A549 (cell line): ENCODE data around the gene HINT1. TPM values are rescaled to one million over a fixed set of nuclear protein-coding genes. Genes with fewer than 3 reads are reported as not detected.

ENCODE experiments used
- ATAC-seq, 2 experiments: fragments of 200-7000 bp in 1 of 2; fragments of >200 bp in 1 of 2; cut with Nextera tagmentation in 1 of 2; cut with Tn5 transposase in 1 of 2; 3 replicates each; pipeline versions ENCODE4 v1.8.0 to v1.9.1; 2018 to 2020; ENCODE audit warnings: mild to moderate bottlenecking in 1 of 2, moderate library complexity in 1 of 2
- CTCF ChIA-PET: fragments of 300-600 bp; sonication (Branson Sonifier 250); formaldehyde crosslinking; extraction: SDS; loops from one replicate; lab custom pipeline; 2021; ENCODE audit warnings: antibody characterized with exemption, inconsistent platforms; lab: Yijun Ruan, JAX
- POLR2A ChIA-PET: fragments of 350-600 bp; formaldehyde crosslinking; extraction: SDS; loops from one replicate; lab custom pipeline; 2021; ENCODE audit warnings: antibody characterized with exemption, inconsistent platforms; lab: Yijun Ruan, JAX
- DNase-seq, 2 experiments: peaks; one replicate each; pipeline versions ENCODE4 v3.0.0 to v3.0.0-alpha.2; 2011 to 2016; ENCODE audit warnings: low read depth in 1 of 2, low spot score in 1 of 2
- FAIRE-seq: peaks from 2 replicates; lab custom pipeline; 2011; peaks lifted over from hg19 to GRCh38; lab: Jason Lieb, UNC
- H3K27ac ChIP-seq, 2 experiments: fragments of >200 bp; sonication (Bioruptor Twin); formaldehyde crosslinking; 3 replicates each; pipeline ENCODE4 v1.5.1; 2016 to 2017
- H3K4me1 ChIP-seq: fragments of >200 bp; sonication (Bioruptor Twin); formaldehyde crosslinking; 3 replicates; pipeline ENCODE4 v1.6.1; 2016
- H3K4me2 ChIP-seq: fragments of >200 bp; sonication (Bioruptor Twin); formaldehyde crosslinking; 3 replicates; pipeline ENCODE4 v1.6.1; 2016
- H3K4me3 ChIP-seq: fragments of >200 bp; sonication (Bioruptor Twin); formaldehyde crosslinking; 3 replicates; pipeline ENCODE4 v1.5.1; 2016
- H3K9me3 ChIP-seq: fragments of >200 bp; sonication (Bioruptor Twin); formaldehyde crosslinking; 3 replicates; pipeline ENCODE4 v1.6.1; 2016
- BHLHE40 ChIP-seq: IDR thresholded peaks from 2 replicates; pipeline ENCODE4 v1.6.1; 2012; ENCODE audit warnings: low read depth, low read length, inconsistent platforms
- CEBPB ChIP-seq, 2 experiments: fragments of >200 bp in 1 of 2; sonication (Bioruptor Twin) in 1 of 2; formaldehyde crosslinking in 1 of 2; IDR thresholded peaks; 2 replicates each; pipeline ENCODE4 v1.6.1; 2012 to 2016
- CHD4 ChIP-seq: fragments of 200-600 bp; sonication (generic); IDR thresholded peaks from 2 replicates; pipeline ENCODE4 v1.6.1; 2016; ENCODE audit warnings: antibody characterized with exemption, mild to moderate bottlenecking, borderline replicate concordance
- E2F6 ChIP-seq: IDR thresholded peaks from 2 replicates; pipeline ENCODE4 v1.6.1; 2012; ENCODE audit warnings: low read depth, borderline replicate concordance
- EHMT2 ChIP-seq: fragments of 200-600 bp; sonication (generic); IDR thresholded peaks from 2 replicates; pipeline ENCODE4 v1.6.1; 2016; ENCODE audit warnings: antibody characterized with exemption, low read depth, mild to moderate bottlenecking, moderate library complexity
- ELK1 ChIP-seq: fragments of 150-350 bp; IDR thresholded peaks from 2 replicates; pipeline ENCODE4 v1.6.1; 2014; ENCODE audit warnings: low read depth, mild to moderate bottlenecking, low read length
- ESRRA ChIP-seq: fragments of 150-350 bp; IDR thresholded peaks from 2 replicates; pipeline ENCODE4 v1.6.1; 2014; ENCODE audit warnings: mild to moderate bottlenecking, low read length, borderline replicate concordance
- FOSL2 ChIP-seq, 2 experiments: fragments of 450-650 bp in 1 of 2; fragments of >200 bp in 1 of 2; sonication (Bioruptor Twin) in 1 of 2; formaldehyde crosslinking; IDR thresholded peaks; 2 replicates each; pipeline versions ENCODE4 v1.5.0 to v1.6.1; 2016 to 2020; ENCODE audit warnings: mild to moderate bottlenecking in 1 of 2, moderate library complexity in 1 of 2
- GATA3 ChIP-seq: IDR thresholded peaks from 2 replicates; pipeline ENCODE4 v1.6.1; 2012; ENCODE audit warnings: borderline replicate concordance
- HMGXB4 ChIP-seq: fragments of 250-450 bp; sonication (Bioruptor Pico); IDR thresholded peaks from 2 replicates; pipeline ENCODE4 v1.5.0; 2021; ENCODE audit warnings: mild to moderate bottlenecking, moderate library complexity, borderline replicate concordance
- HOXB5 ChIP-seq: fragments of 250-450 bp; sonication (Bioruptor Pico); IDR thresholded peaks from 2 replicates; pipeline ENCODE4 v1.5.0; 2020; ENCODE audit warnings: mild to moderate bottlenecking, moderate library complexity
- JUN ChIP-seq, 2 experiments: fragments of >200 bp; sonication (Bioruptor Twin); formaldehyde crosslinking; IDR thresholded peaks; 2 replicates in 1 of 2; 3 replicates in 1 of 2; pipeline ENCODE4 v1.6.1; 2016 to 2017
- KDM5A ChIP-seq: fragments of 200-600 bp; sonication (generic); IDR thresholded peaks from 2 replicates; pipeline ENCODE4 v1.6.1; 2016; ENCODE audit warnings: antibody characterized with exemption, mild to moderate bottlenecking
- MAFK ChIP-seq: fragments of 450-650 bp; IDR thresholded peaks from 2 replicates; pipeline ENCODE4 v1.6.1; 2014; ENCODE audit not compliant: partially characterized antibody
- NFE2L2 ChIP-seq: fragments of 150-350 bp; conservative IDR thresholded peaks from 2 replicates; pipeline ENCODE4 v1.6.1; 2014; ENCODE audit warnings: low read length
- RAD21 ChIP-seq, 2 experiments: fragments of >200 bp in 1 of 2; sonication (Bioruptor Twin) in 1 of 2; formaldehyde crosslinking in 1 of 2; IDR thresholded peaks in 1 of 2; conservative IDR thresholded peaks in 1 of 2; 2 replicates in 1 of 2; 3 replicates in 1 of 2; pipeline ENCODE4 v1.6.1; 2012 to 2018; ENCODE audit warnings: inconsistent platforms in 1 of 2
- RCOR1 ChIP-seq: fragments of 150-350 bp; IDR thresholded peaks from 2 replicates; pipeline ENCODE4 v1.6.1; 2014; ENCODE audit warnings: antibody characterized with exemption, low read length, low read depth
- SMC3 ChIP-seq: fragments of >200 bp; sonication (Bioruptor Twin); formaldehyde crosslinking; IDR thresholded peaks from 3 replicates; pipeline ENCODE4 v1.6.1; 2018; ENCODE audit warnings: inconsistent platforms
- SREBF2 ChIP-seq: fragments of 450-650 bp; IDR thresholded peaks from 2 replicates; pipeline ENCODE4 v1.6.1; 2014; ENCODE audit warnings: mild to moderate bottlenecking, moderate library complexity
- ZNF302 ChIP-seq: fragments of 250-450 bp; sonication (Bioruptor Pico); IDR thresholded peaks from 2 replicates; pipeline ENCODE4 v1.9.0; 2021; ENCODE audit warnings: inconsistent platforms, mild to moderate bottlenecking, moderate library complexity
- WGBS: methylation state at CpG from one replicate; pipeline ENCODE4 v1.1.6; 2017; ENCODE audit errors: missing lambda C conversion rate; 5-methylcytosine and 5-hydroxymethylcytosine counted together
- polyA plus RNA-seq, 4 experiments: library from polyadenylated mRNA; depleted of rRNA in 3 of 4; stranded (reverse); fragments of >200 nt; fragmentation: RNase III in 1 of 4; extraction: RNeasy Plus Mini Kit Qiagen cat#74134 plus additional on column Dnase treatment in 1 of 4; gene quantifications; 2 replicates in 3 of 4; 3 replicates in 1 of 4; pipeline ENCODE4 v1.2.3, GENCODE V29; 2011 to 2017
- TF ChIP-seq, protein P1 (sequence below): fragments of >200 bp; sonication (Bioruptor Twin); formaldehyde crosslinking; IDR thresholded peaks from 3 replicates; pipeline ENCODE4 v1.5.1; 2016

Gene HINT1
- polyA plus RNA-seq, 2 of the 4 experiments (the other 2 are of a cell fraction): 806 to 1,252 TPM

GRCh38 chr5:131169810-131170539 is 4.9 kb upstream of the HINT1 start:
- Histone ChIP-seq H3K4me2 (peak overlapping the region; percentile 70), H3K27ac (peak overlapping the region; percentile 74 to 84), H3K9me3 (no peaks in the 10 kb centered on the region), H3K4me3 (peak overlapping the region; percentile 55), H3K4me1 (peaks cover 8% of the 10 kb centered on the region; the same call in 1 of the 3 replicates)
- WGBS: 44% methylated on average over 16 of the region's 16 CpGs
- ChIA-PET CTCF (no interaction called here), POLR2A (interaction anchor here (0.7 kb wide), 1 partner anchor 116 kb away, joined by 3 read pairs; no protein-coding TSS in a partner anchor)
- peak; percentile 49 for FAIRE-seq
- TF ChIP-seq ESRRA (no peak), NFE2L2 (peak; percentile 61), CEBPB (IDR thresholded peaks at IDR 0.05) (peak in 1 of 2 experiments; percentile 70; a peak in 1 of 4 replicates), MAFK (peak; percentile 29)
- no peak for ATAC-seq
- DNase-seq: no peak

DNA sequence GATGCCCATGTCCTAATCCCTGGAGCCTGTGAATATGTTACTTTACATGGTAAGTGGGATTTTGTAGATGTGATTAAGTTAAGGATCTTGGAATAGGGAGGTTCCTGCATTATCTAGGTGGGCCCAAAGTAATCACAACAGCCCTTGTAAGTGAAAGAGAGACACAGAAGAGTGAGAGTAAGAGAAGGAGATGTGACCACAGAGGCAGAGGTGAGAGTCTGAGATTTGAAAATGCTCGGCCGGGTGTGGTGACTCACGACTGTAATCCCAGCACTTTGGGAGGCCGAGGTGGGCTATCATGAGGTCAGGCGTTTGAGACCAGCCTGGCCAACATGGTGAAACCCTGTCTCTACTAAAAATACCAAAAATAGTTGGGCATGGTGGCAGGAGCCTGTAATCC is 2.6 kb upstream of the HINT1 start:
- H3K27ac ChIP-seq: no peak overlapping the region
- DNase-seq: no peak
- TF ChIP-seq RCOR1 (no peak), SMC3 (no peak), EHMT2 (no peak), E2F6 (no peak), CHD4 (no peak), HMGXB4 (CRISPR knock-in tag) (no peak), KDM5A (no peak), RAD21 (conservative IDR thresholded peaks at IDR 0.05 in 1 of 2, IDR thresholded peaks at IDR 0.05 in 1 of 2) (no peak), SREBF2 (no peak), GATA3 (no peak), HOXB5 (CRISPR knock-in tag) (no peak), ESRRA (no peak), ZNF302 (CRISPR knock-in tag) (no peak), NFE2L2 (no peak), ELK1 (no peak), FOSL2 (IDR thresholded peaks at IDR 0.05) (no peak), FOSL2 (CRISPR knock-in tag; IDR thresholded peaks at IDR 0.05) (no peak), BHLHE40 (no peak), JUN (IDR thresholded peaks at IDR 0.05) (no peak)
- TF ChIP-seq, protein P1, sequence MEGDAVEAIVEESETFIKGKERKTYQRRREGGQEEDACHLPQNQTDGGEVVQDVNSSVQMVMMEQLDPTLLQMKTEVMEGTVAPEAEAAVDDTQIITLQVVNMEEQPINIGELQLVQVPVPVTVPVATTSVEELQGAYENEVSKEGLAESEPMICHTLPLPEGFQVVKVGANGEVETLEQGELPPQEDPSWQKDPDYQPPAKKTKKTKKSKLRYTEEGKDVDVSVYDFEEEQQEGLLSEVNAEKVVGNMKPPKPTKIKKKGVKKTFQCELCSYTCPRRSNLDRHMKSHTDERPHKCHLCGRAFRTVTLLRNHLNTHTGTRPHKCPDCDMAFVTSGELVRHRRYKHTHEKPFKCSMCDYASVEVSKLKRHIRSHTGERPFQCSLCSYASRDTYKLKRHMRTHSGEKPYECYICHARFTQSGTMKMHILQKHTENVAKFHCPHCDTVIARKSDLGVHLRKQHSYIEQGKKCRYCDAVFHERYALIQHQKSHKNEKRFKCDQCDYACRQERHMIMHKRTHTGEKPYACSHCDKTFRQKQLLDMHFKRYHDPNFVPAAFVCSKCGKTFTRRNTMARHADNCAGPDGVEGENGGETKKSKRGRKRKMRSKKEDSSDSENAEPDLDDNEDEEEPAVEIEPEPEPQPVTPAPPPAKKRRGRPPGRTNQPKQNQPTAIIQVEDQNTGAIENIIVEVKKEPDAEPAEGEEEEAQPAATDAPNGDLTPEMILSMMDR: no peak
- ChIA-PET POLR2A (interaction anchor here (0.9 kb wide), 1 partner anchor 96 kb away, joined by 3 read pairs; the partner anchor contains the start of gene CDC42SE2), CTCF (no interaction called here)
- no peak overlapping the region for H3K4me2 ChIP-seq
- ATAC-seq: no peak
- H3K9me3 ChIP-seq: no peaks in the 10 kb centered on the region
- H3K4me1 ChIP-seq: peaks cover 15% of the 10 kb centered on the region; the same call in 2 of the 3 replicates
- H3K4me3 ChIP-seq: no peak overlapping the region
- FAIRE-seq: no peak
- 87% methylated on average over 5 of the region's 5 CpGs for WGBS
